Spleen (tissue), 11 donors: ENCODE measurements around the gene MTPN. TPM values are rescaled to one million over a fixed set of nuclear protein-coding genes. Genes with fewer than 3 reads are reported as not detected.

Experiments used
- DNase-seq: peaks from one replicate; pipeline ENCODE4 v3.0.0-alpha.2; 2020
- H3K27ac ChIP-seq, 8 donors: fragments of 200-600 bp; sonication (generic) in 7 of 8; 1 replicate in 4 of 8; 2 replicates in 4 of 8; pipeline versions ENCODE4 v1.5.0 to v1.8.0; 2016 to 2021; ENCODE audit warnings: inconsistent platforms in 4 of 8, mild to moderate bottlenecking in 4 of 8, moderate library complexity in 1 of 8
- H3K27me3 ChIP-seq, 7 donors: fragments of 200-600 bp; sonication (generic) in 6 of 7; replicated peaks in 1 of 7; 1 replicate in 4 of 7; 2 replicates in 3 of 7; pipeline versions ENCODE4 v1.5.0 to v1.8.0; 2016 to 2021; ENCODE audit warnings: inconsistent platforms in 3 of 7, mild to moderate bottlenecking in 1 of 7
- H3K36me3 ChIP-seq, 6 donors: fragments of 200-600 bp; sonication (generic) in 5 of 6; 1 replicate in 4 of 6; 2 replicates in 2 of 6; pipeline versions ENCODE4 v1.5.0 to v1.8.0; 2016 to 2021; ENCODE audit warnings: inconsistent platforms in 2 of 6
- H3K4me1 ChIP-seq, 6 donors: fragments of 200-600 bp; sonication (generic) in 5 of 6; 1 replicate in 3 of 6; 2 replicates in 3 of 6; pipeline versions ENCODE4 v1.5.0 to v1.8.0; 2016 to 2021; ENCODE audit warnings: inconsistent platforms in 3 of 6
- H3K4me3 ChIP-seq, 8 donors: fragments of 200-600 bp; sonication (generic) in 7 of 8; 1 replicate in 4 of 8; 2 replicates in 4 of 8; pipeline versions ENCODE4 v1.5.0 to v1.8.0; 2016 to 2021; ENCODE audit warnings: inconsistent platforms in 4 of 8, mild to moderate bottlenecking in 4 of 8, moderate library complexity in 2 of 8
- H3K9me3 ChIP-seq, 8 donors: fragments of 200-600 bp; sonication (generic) in 7 of 8; 1 replicate in 4 of 8; 2 replicates in 4 of 8; pipeline versions ENCODE4 v1.5.0 to v1.8.0; 2016 to 2021; ENCODE audit warnings: inconsistent platforms in 4 of 8
- CTCF ChIP-seq, 11 experiments: fragments of 200-600 bp in 7 of 11; fragments of 450-650 bp in 4 of 11; sonication (generic) in 4 of 11; IDR thresholded peaks in 8 of 11; conservative IDR thresholded peaks in 3 of 11; 1 replicate in 7 of 11; 2 replicates in 4 of 11; pipeline versions ENCODE4 v1.4.0 to v1.8.0; 2016 to 2021; ENCODE audit warnings: antibody characterized with exemption in 11 of 11, inconsistent platforms in 4 of 11, mild to moderate bottlenecking in 1 of 11
- POLR2A ChIP-seq, 3 donors: fragments of 450-650 bp; IDR thresholded peaks; one replicate each; pipeline ENCODE4 v1.5.1; 2017; ENCODE audit warnings: antibody characterized with exemption in 3 of 3, mild to moderate bottlenecking in 1 of 3
- POLR2AphosphoS5 ChIP-seq, 3 donors: sonication (generic); formaldehyde crosslinking; IDR thresholded peaks; one replicate each; pipeline ENCODE4 v1.5.1; 2017; ENCODE audit warnings: antibody characterized with exemption in 3 of 3
- WGBS, 5 donors: extraction: QIAGEN DNeasy Blood & Tissue Kit in 3 of 5; methylation state at CpG; one replicate each; pipeline versions ENCODE4 v1.1.5 to v1.1.7; 2013 to 2018; 5-methylcytosine and 5-hydroxymethylcytosine counted together
- intact Hi-C: fragments of 100-400 bp; cut with DNase I; formaldehyde crosslinking; loops from one replicate; pipeline ENCODE4 v1.15.0; 2023; ENCODE audit warnings: low total_unique reads
- polyA plus RNA-seq, 3 donors: library from polyadenylated mRNA; stranded (reverse); fragments of 200-250 nt; gene quantifications; one replicate each; pipeline ENCODE4 v1.2.1, GENCODE V29; 2013
- total RNA-seq, 7 donors: library from RNA; depleted of rRNA in 3 of 7; stranded (reverse); fragments of >200 nt in 3 of 7; fragmentation: NEBNext Ultra II Directional in 4 of 7; extraction: Animal tissue kit (Norgen Biotek cat#: 25700) in 4 of 7; gene quantifications; one replicate each; pipeline versions ENCODE4 v1.1.0 to v1.2.1, GENCODE V29; 2016 to 2021
- donor health status: healthy with polysubstance abuse.
- donor health status: DM: no; HTN: no; CAD: no; lungs with moderate emphysema.
- donor health status: DM: no; HTN: no; CAD: no.
- donor health status: Bipolar disorder and iron deficiency.
- donor health status: healthy.
- donor health status: DM: no; HTN: no; CAD: no.
- donor health status: DM: yes; HTN: yes; CAD: no.

Gene MTPN
- total and polyA plus RNA-seq, 10 donors: 43.2 to 192 (median 157) TPM

GRCh38 chr7:135939261-135939812 is 37.8 kb downstream of the MTPN start:
- Histone ChIP-seq H3K36me3 (peaks cover 0 to 12% (median 0%) of the 10 kb centered on the region in 6 donors), H3K9me3 (no peaks in the 10 kb centered on the region), H3K27me3 (no peaks in the 10 kb centered on the region), H3K27ac (peak overlapping the region in 2 of 8 donors; percentile 23 to 34), H3K4me3 (no peak overlapping the region), H3K4me1 (peaks cover 0 to 100% (median 64%) of the 10 kb centered on the region in 6 donors)
- 70 to 83% (median 70%) methylated on average over 7 to 8 of the region's 8 CpGs for WGBS, 5 donors
- intact Hi-C loops: no loop called here
- no peak for DNase-seq
- TF ChIP-seq POLR2A (IDR thresholded peaks at IDR 0.05) (no peak), POLR2AphosphoS5 (IDR thresholded peaks at IDR 0.05) (no peak), CTCF (IDR thresholded peaks at IDR 0.05 in 8 of 11, conservative IDR thresholded peaks at IDR 0.05 in 3 of 11) (no peak)

GRCh38 chr7:135938563-135938962 is 38.6 kb downstream of the MTPN start:
- intact Hi-C loops: no loop called here
- no peak for DNase-seq
- no peaks in the 10 kb centered on the region for H3K9me3 ChIP-seq
- H3K27me3 ChIP-seq: no peaks in the 10 kb centered on the region
- H3K4me3 ChIP-seq: no peak overlapping the region
- TF ChIP-seq POLR2A (IDR thresholded peaks at IDR 0.05) (no peak), POLR2AphosphoS5 (IDR thresholded peaks at IDR 0.05) (no peak), CTCF (IDR thresholded peaks at IDR 0.05 in 8 of 11, conservative IDR thresholded peaks at IDR 0.05 in 3 of 11) (no peak)
- H3K27ac ChIP-seq: peak overlapping the region in 3 of 8 donors; percentile 0 to 34 (median 23)
- H3K4me1 ChIP-seq: peaks cover 0 to 100% (median 64%) of the 10 kb centered on the region in 6 donors
- 59 to 76% (median 71%) methylated on average over 3 of the region's 3 CpGs for WGBS, 5 donors
- H3K36me3 ChIP-seq: peaks cover 0 to 12% (median 0%) of the 10 kb centered on the region in 6 donors

GRCh38 chr7:135938086-135938485 is 39.1 kb downstream of the MTPN start:
- H3K4me1 ChIP-seq: peaks cover 0 to 100% (median 65%) of the 10 kb centered on the region in 6 donors
- TF ChIP-seq POLR2AphosphoS5 (IDR thresholded peaks at IDR 0.05) (no peak), CTCF (IDR thresholded peaks at IDR 0.05 in 8 of 11, conservative IDR thresholded peaks at IDR 0.05 in 3 of 11) (no peak), POLR2A (IDR thresholded peaks at IDR 0.05) (no peak)
- peaks cover 0 to 12% (median 0%) of the 10 kb centered on the region in 6 donors for H3K36me3 ChIP-seq
- H3K4me3 ChIP-seq: no peak overlapping the region
- DNase-seq: no peak
- intact Hi-C loops: no loop called here
- H3K27ac ChIP-seq: peak overlapping the region in 2 of 8 donors; percentile 23 to 34
- no peaks in the 10 kb centered on the region for H3K27me3 ChIP-seq
- H3K9me3 ChIP-seq: no peaks in the 10 kb centered on the region

- intact Hi-C loops: no loop called here
- TF ChIP-seq POLR2A (IDR thresholded peaks at IDR 0.05) (no peak), CTCF (IDR thresholded peaks at IDR 0.05 in 8 of 11, conservative IDR thresholded peaks at IDR 0.05 in 3 of 11) (no peak), POLR2AphosphoS5 (IDR thresholded peaks at IDR 0.05) (no peak)
- H3K4me3 ChIP-seq: no peak overlapping the region
- no peak overlapping the region for H3K27ac ChIP-seq
- peaks cover 0 to 12% (median 0%) of the 10 kb centered on the region in 6 donors for H3K36me3 ChIP-seq
- DNase-seq: no peak
- peaks cover 0 to 100% (median 67%) of the 10 kb centered on the region in 6 donors for H3K4me1 ChIP-seq
- 42 to 61% (median 49%) methylated on average over 2 of the region's 2 CpGs for WGBS, 5 donors
- H3K27me3 ChIP-seq: no peaks in the 10 kb centered on the region
- H3K9me3 ChIP-seq: no peaks in the 10 kb centered on the region
Measured at GRCh38 chr7:135936497-135937217, 40.5 kb downstream of the MTPN start.
